PC-3 (cell line): ENCODE measurements around the gene FKBP11. TPM values are rescaled to one million over a fixed set of nuclear protein-coding genes. Genes with fewer than 3 reads are reported as not detected.
A peak's percentile ranks its signal among the peaks of the same experiment; 100 is the strongest.
"Not testable (repeated sequence)": the region's sequence is repeated elsewhere in the genome, so short reads cannot be mapped to it uniquely, and the experiment has no call there.

Source experiments
- ATAC-seq: fragments of 200-7000 bp; cut with Tn5 transposase; 2 replicates; pipeline ENCODE4 v1.9.1; 2020; ENCODE audit warnings: mild to moderate bottlenecking, moderate library complexity
- BruUV-seq: library from RNA; stranded (reverse); fragments of 400-500 nt; replicated peaks from 2 replicates; lab custom pipeline; 2021; lab: Mats Ljungman, UMichigan
- CTCF ChIA-PET: fragments of 300-600 bp; sonication (Branson Sonifier 250); formaldehyde crosslinking; loops from one replicate; lab custom pipeline; 2022; ENCODE audit warnings: antibody characterized with exemption; lab: Charles Lee
- POLR2A ChIA-PET: fragments of 300-600 bp; sonication (Branson Sonifier 250); formaldehyde crosslinking; loops from one replicate; lab custom pipeline; 2022; ENCODE audit warnings: antibody characterized with exemption; ENCODE audit not compliant: unreplicated experiment; lab: Charles Lee
- DNase-seq: peaks from one replicate; pipeline ENCODE4 v3.0.0-alpha.2; 2015
- H2AFZ ChIP-seq: fragments of 300-600 bp; sonication (generic); 2 replicates; pipeline ENCODE4 v1.6.0; 2016; ENCODE audit warnings: antibody characterized with exemption, low read length
- H3F3A ChIP-seq: fragments of 300-600 bp; sonication (generic); one replicate; pipeline ENCODE4 v1.6.0; 2017; ENCODE audit warnings: antibody characterized with exemption, low read length, control low read depth, mild to moderate bottlenecking; ENCODE audit not compliant: unreplicated experiment
- H3K27ac ChIP-seq: fragments of 300-600 bp; sonication (generic); 2 replicates; pipeline ENCODE4 v1.5.1; 2016; ENCODE audit warnings: mild to moderate bottlenecking, low read length
- H3K27me3 ChIP-seq: fragments of 300-600 bp; sonication (generic); 2 replicates; pipeline ENCODE4 v1.6.1; 2016; ENCODE audit warnings: low read length, mixed read lengths
- H3K36me3 ChIP-seq: fragments of 300-600 bp; sonication (generic); 2 replicates; pipeline ENCODE4 v1.6.1; 2016; ENCODE audit warnings: low read depth, mixed run types, low read length, mixed read lengths
- H3K4me1 ChIP-seq: fragments of 300-600 bp; sonication (generic); 2 replicates; pipeline ENCODE4 v1.5.1; 2016; ENCODE audit warnings: low read length; ENCODE audit not compliant: insufficient read depth
- H3K4me2 ChIP-seq: fragments of 300-600 bp; sonication (generic); 2 replicates; pipeline ENCODE4 v1.6.0; 2016; ENCODE audit warnings: low read length
- H3K4me3 ChIP-seq: fragments of 300-600 bp; sonication (generic); 2 replicates; pipeline ENCODE4 v1.5.1; 2016; ENCODE audit warnings: mild to moderate bottlenecking, low read length, mixed read lengths
- H3K79me2 ChIP-seq: fragments of 300-600 bp; sonication (generic); 2 replicates; pipeline ENCODE4 v1.6.1; 2017; ENCODE audit warnings: low read length, mixed read lengths
- H3K9ac ChIP-seq: fragments of 300-600 bp; sonication (generic); 2 replicates; pipeline ENCODE4 v1.6.0; 2016; ENCODE audit warnings: mild to moderate bottlenecking, low read length
- H3K9me2 ChIP-seq: fragments of 300-600 bp; sonication (generic); replicated peaks from 2 replicates; pipeline ENCODE4 v1.6.1; 2016; ENCODE audit warnings: mixed run types, low read length, mixed read lengths
- H3K9me3 ChIP-seq: fragments of 300-600 bp; sonication (generic); 2 replicates; pipeline ENCODE4 v1.6.1; 2016; ENCODE audit warnings: low read length, mixed read lengths
- H4K20me1 ChIP-seq: fragments of 300-600 bp; sonication (generic); 2 replicates; pipeline ENCODE4 v1.6.1; 2016; ENCODE audit warnings: low read length, mixed read lengths
- CTCF ChIP-seq: fragments of 300-600 bp; sonication (generic); conservative IDR thresholded peaks from 2 replicates; pipeline ENCODE4 v1.5.1; 2017; ENCODE audit warnings: antibody characterized with exemption, low read depth, mild to moderate bottlenecking, low read length
- EZH2 ChIP-seq: fragments of 300-600 bp; sonication (generic); IDR thresholded peaks from one replicate; pipeline ENCODE4 v1.6.1; 2017; ENCODE audit warnings: antibody characterized with exemption, mild to moderate bottlenecking, low read length; ENCODE audit not compliant: unreplicated experiment
- EZH2phosphoT487 ChIP-seq: fragments of 300-600 bp; sonication (generic); IDR thresholded peaks from 2 replicates; pipeline ENCODE4 v1.6.1; 2018; ENCODE audit warnings: mild to moderate bottlenecking, antibody characterized with exemption, low read length, borderline replicate concordance
- intact Hi-C: fragments of 100-400 bp; cut with micrococcal nuclease; formaldehyde crosslinking; loops from 2 replicates; pipeline ENCODE4 v1.9.0; 2023
- total RNA-seq: library from RNA; depleted of rRNA; stranded (reverse); fragments of >200 nt; gene quantifications from 2 replicates; pipeline ENCODE4 v1.2.3, GENCODE V29; 2014

The FKBP11 gene
- total RNA-seq, 1 experiment from 2014 or later = 9.7 TPM

- H3K9ac ChIP-seq = no peak overlapping the region
- H3K9me3 ChIP-seq = no peaks in the 10 kb centered on the region
- H3K4me2 ChIP-seq = no peak overlapping the region
- no peaks in the 10 kb centered on the region for H3K4me1 ChIP-seq
- no peaks in the 10 kb centered on the region for H3K9me2 ChIP-seq
- H3K36me3 ChIP-seq = peaks cover 8% of the 10 kb centered on the region
- TF ChIP-seq EZH2 (no peak), EZH2phosphoT487 (no peak), CTCF (no peak)
- H2AFZ ChIP-seq = no peak overlapping the region
- ChIA-PET POLR2A (no interaction called here), CTCF (no interaction called here)
- no peak overlapping the region for H3K27ac ChIP-seq
- H3K79me2 ChIP-seq = no peaks in the 10 kb centered on the region
- ATAC-seq = no peak
- H3F3A ChIP-seq = no peaks in the 10 kb centered on the region
- H3K27me3 ChIP-seq = no peaks in the 10 kb centered on the region
- H4K20me1 ChIP-seq = no peaks in the 10 kb centered on the region
- BruUV-seq = no TSS peak
- H3K4me3 ChIP-seq = no peak overlapping the region
- DNase-seq = no peak
- intact Hi-C loops = no loop called here
Measured at GRCh38 chr12:48923117-48923516, 2.2 kb downstream of the FKBP11 start.

DNA sequence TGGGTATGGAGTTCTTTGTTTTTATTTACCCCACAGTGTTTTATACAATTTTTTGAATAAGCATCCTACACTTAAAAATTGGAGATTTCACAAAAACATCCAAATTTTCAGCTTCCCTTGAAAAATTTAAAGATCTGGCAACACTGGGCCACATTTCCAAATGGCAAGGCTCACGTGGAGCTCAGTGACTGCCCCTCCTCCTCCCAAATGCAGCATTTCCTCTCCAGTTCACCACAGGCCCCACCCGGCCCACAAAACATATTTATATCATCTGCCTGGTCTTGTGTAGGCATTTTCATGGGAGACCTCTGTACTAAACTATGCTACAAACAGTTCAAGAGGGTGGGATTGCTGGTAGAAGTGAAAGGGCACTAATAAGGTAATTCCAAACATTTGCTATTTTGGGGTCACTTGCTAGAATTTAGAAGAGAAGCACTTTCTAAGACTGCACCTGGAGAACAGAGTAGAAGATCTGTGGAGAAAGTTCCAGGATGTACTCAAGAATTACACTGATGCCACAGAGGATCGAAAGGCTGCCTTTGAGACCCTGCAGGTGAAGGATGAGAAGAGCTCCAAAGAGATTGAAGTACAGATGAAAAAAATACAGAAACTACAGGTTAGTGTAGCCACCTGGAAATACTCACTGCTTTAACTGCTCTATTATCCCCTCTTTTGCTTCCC, 7.3 kb downstream of the FKBP11 start:
- no TSS peak for BruUV-seq
- Histone ChIP-seq H4K20me1 (no peaks in the 10 kb centered on the region), H3K27ac (no peak overlapping the region), H3K36me3 (peaks cover 3% of the 10 kb centered on the region; the same call in 1 of the 2 replicates), H3K79me2 (no peaks in the 10 kb centered on the region), H3K27me3 (no peaks in the 10 kb centered on the region), H3K9ac (no peak overlapping the region), H3K9me3 (no peaks in the 10 kb centered on the region), H3K4me1 (no peaks in the 10 kb centered on the region), H2AFZ (no peak overlapping the region), H3K9me2 (no peaks in the 10 kb centered on the region), H3K4me3 (no peak overlapping the region), H3F3A (no peaks in the 10 kb centered on the region), H3K4me2 (no peak overlapping the region)
- DNase-seq = no peak
- intact Hi-C loops = no loop called here
- ChIA-PET CTCF (interaction anchor here (0.9 kb wide), 1 partner anchor 61 kb away, joined by 3 read pairs; no protein-coding TSS in a partner anchor), POLR2A (interaction anchor here (0.5 kb wide), 1 partner anchor 66 kb away, joined by 7 read pairs; the partner anchor contains the start of gene DDX23)
- no peak for TF ChIP-seq EZH2
- TF ChIP-seq EZH2phosphoT487 = no peak
- TF ChIP-seq CTCF = no peak
- ATAC-seq = peak; percentile 29; the same call in 1 of the 2 replicates

DNA sequence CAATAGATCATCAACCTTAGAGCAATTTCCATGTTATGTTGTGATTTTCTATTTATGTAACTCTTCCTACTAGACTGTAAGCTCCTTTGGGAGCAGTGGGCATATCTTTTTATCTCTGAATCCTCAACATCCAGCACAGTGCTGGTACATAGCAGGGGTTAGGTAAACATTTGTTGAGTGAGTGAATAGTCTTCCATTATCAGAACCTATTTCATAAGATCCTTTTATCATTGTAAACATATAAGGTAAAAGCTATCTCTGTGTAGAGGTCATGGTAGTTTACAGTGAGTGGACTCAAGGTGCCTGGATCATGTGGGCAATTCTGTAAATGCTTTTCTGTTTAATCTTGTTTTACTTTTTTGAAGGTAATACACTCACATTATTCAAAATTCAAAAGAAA, 15.1 kb downstream of the FKBP11 start:
- no peaks in the 10 kb centered on the region for H3K27me3 ChIP-seq
- H3K4me3 ChIP-seq = no peak overlapping the region
- H3K9me2 ChIP-seq = no peaks in the 10 kb centered on the region
- no peaks in the 10 kb centered on the region for H3K4me1 ChIP-seq
- H3K79me2 ChIP-seq = no peaks in the 10 kb centered on the region
- intact Hi-C loops = no loop called here
- no peak overlapping the region for H3K4me2 ChIP-seq
- BruUV-seq = no TSS peak
- H3K27ac ChIP-seq = no peak overlapping the region
- DNase-seq (no peak), ATAC-seq (no peak)
- CTCF ChIA-PET = no interaction called here
- H3F3A ChIP-seq = no peaks in the 10 kb centered on the region
- POLR2A ChIA-PET = no interaction called here
- no peak overlapping the region for H3K9ac ChIP-seq
- no peak overlapping the region for H2AFZ ChIP-seq
- H3K9me3 ChIP-seq = no peaks in the 10 kb centered on the region
- TF ChIP-seq EZH2 = no peak
- no peak for TF ChIP-seq EZH2phosphoT487
- no peak for TF ChIP-seq CTCF
- H3K36me3 ChIP-seq = no peaks in the 10 kb centered on the region
- no peaks in the 10 kb centered on the region for H4K20me1 ChIP-seq

GRCh38 chr12:48909698-48910097, 15.6 kb downstream of the FKBP11 start:
- H3K79me2 ChIP-seq, H2AFZ ChIP-seq, CTCF ChIA-PET, H3K36me3 ChIP-seq, H3K9me2 ChIP-seq, BruUV-seq, H3K9me3 ChIP-seq, DNase-seq, intact Hi-C loops, ATAC-seq, H3K27me3 ChIP-seq, H3K4me2 ChIP-seq, POLR2A ChIA-PET, H3F3A ChIP-seq, H4K20me1 ChIP-seq, H3K4me3 ChIP-seq, H3K9ac ChIP-seq, H3K4me1 ChIP-seq, H3K27ac ChIP-seq: not testable (repeated sequence)
